Measurements from ENCODE around the gene HCFC1R1. TPM values are rescaled to one million over a fixed set of nuclear protein-coding genes. Genes with fewer than 3 reads are reported as not detected.

Gene HCFC1R1
- total RNA-seq, 1 donor from 2014 or later: 15.5 TPM

- FAIRE-seq: no peak
These were observed 16.4 kb downstream of the HCFC1R1 start for GRCh38 chr16:3007059-3007956.

DNA sequence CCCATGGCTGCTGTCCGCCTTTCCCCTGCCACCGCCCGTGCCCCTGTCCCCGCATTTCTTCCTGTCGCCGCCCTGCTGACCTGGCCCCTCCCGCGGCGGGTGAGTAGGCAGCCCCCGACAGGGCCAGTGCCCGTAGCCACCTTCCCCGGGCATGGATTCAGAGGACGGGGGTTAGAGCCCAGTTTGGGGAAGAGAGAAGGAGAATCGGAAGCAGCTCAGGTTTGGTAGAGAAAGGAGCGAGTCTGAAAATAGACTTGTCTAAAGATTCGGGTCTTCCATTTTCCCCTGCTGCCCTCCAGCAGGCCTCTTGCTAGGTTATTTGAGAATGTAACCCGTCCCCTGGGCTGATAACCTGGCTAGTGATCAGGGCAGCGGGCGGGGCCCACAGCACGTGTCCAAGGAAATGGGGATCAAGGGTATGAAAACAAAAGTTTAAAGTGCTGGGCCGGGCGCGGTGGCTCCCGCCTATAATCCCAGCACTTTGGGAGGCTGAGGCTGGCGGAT, 18.9 kb downstream of the HCFC1R1 start:
- DNase-seq (ENCODE audit: low spot score in 2 of 2) (no peak), FAIRE-seq (no peak)

More at GRCh38 chr16:3007059-3007956, 16.4 kb downstream of the HCFC1R1 start:
- no peak for DNase-seq (ENCODE audit: low spot score in 2 of 2)

DNA sequence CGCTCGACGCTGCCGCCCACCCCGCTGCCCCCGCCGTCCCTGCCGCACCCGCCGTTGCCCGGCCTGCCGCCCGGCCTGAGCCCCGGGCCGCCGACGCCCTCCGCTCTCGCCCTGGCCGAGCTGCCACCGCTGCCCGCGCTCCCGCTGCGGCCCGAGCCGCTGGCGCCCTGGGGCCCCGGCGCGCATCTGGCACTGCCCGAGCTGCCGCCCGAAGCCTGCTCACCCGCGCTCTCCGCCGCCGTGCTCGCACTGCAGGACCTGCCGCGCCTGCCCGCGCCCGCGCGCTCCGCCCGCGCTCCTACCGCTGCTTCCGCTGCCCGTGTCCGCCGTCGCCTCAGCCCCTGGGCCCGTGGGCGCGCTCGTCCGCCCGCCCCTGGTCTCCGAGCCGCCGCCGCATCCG, 19.4 kb downstream of the HCFC1R1 start:
- DNase-seq (ENCODE audit: low spot score in 2 of 2) (no peak), FAIRE-seq (no peak)

DNA sequence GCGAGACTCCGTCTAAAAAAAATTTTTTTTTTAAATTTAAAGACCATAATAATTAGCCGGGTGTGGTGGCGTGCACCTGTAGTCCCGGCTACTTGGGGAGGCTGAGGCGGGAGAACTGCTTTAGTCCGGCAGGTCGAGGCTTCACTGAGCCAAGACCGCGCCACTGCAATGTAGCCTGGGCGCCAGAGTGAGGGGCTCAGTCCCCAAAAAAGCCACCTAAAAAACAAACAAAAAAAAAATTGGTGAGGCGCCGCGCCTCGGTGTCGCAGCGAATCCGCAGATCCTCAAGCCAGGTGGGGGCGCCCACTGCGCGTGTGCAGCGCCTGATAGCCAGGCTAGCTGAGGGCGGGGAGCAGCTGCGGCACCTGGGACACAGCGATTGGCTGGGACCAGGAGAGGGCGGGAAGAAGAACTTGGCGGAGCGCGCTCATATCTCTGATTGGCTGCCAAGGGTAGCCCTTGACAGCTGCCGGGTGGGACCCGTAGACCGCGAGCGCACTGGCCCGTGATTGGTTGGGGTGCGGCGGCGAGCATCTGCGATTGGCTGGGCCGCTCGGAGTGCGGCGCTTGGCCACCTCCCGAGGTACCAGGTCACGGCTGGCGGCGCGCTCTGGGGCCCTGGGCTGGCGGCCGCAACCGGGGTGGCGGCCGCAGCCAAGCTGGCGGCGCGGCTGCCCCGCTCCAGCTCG, 20.0 kb downstream of the HCFC1R1 start:
- FAIRE-seq (peak; percentile 61), DNase-seq (ENCODE audit: low spot score in 2 of 2) (peak; percentile 97 to 100)

- DNase-seq (ENCODE audit: low spot score in 2 of 2) (no peak), FAIRE-seq (no peak)
These were observed 22.4 kb downstream of the HCFC1R1 start for GRCh38 chr16:3001316-3001715.

DNA sequence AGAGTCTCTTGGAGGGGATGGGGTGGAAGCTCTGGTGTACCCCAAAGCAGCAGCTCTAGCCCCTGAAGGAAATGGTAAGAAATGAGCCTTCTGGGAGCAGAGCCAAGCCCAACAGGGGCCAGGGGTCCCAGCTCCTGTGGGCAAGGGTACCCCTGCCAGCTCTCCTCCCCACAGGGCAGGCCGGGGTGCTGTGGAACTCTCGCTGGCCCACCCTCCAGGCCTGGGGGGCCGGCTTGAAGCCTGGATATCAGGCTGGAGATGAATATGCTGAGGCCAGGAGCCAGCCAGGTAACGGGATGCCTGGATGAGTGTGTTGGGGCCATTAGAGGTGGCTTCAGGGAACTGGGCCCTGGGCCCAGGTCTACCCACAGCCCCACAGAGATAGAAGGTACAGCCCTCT, 23.2 kb downstream of the HCFC1R1 start:
- FAIRE-seq (no peak), DNase-seq (ENCODE audit: low spot score in 2 of 2) (no peak)

- DNase-seq (ENCODE audit: low spot score in 2 of 2) (no peak), FAIRE-seq (no peak)
These were observed 23.8 kb downstream of the HCFC1R1 start for GRCh38 chr16:2999929-3000328.

DNA sequence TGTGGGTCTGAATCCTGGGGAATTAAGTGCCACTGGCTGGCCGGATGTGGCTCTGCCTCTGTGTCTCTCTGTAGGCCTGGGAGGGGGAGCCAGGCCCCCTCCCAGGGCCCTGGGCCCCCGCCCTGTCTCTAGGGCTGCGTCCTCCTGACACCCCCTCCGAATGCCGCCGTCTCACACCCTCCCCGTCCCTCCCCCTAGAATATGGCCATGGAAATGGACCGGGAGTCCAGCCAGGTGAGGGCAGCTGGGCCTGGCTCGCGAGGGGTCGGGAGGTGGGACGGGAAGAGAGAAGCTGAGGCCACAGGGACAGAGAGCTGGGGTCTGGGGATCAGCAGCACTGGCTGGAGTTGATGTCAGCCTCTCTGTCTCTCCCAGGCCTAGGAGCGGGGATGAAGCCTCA, 27.4 kb downstream of the HCFC1R1 start:
- FAIRE-seq: no peak
- DNase-seq (ENCODE audit: low spot score in 2 of 2): no peak

DNA sequence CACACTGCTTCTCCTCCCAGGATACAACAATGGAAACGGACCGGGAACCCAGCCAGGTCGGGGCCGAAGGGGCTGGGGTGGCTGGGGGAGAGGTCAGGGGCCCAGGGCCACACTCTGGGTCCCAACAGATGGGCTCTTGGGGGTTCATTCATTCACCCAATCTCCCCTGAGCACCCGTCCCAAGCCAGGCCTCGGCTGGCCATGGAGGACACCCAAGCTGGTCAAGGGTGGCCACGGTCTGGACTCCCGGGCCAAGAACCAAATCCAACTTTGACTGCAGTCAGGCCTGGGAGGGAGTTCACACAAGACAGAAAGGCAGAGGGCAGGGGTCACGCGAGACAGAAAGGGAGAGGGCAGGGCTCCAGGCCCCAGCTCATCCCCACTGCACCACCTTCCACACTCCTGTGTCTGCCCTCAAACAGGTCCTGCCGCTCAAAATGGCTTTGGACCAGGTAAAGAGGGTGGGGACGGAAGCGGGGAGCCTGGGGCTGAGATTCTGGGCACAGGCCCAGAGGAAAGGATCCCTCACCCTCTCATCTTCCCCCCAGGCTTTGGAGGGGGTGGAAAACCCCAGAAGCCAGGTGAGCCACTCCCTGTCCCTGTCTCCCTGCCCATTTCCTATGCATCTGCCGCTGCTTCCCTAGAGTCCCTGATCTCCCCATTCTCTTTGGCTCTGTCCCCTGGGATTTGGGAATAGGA, 31.2 kb downstream of the HCFC1R1 start:
- FAIRE-seq (no peak), DNase-seq (ENCODE audit: low spot score in 2 of 2) (no peak)

GRCh38 chr16:2991566-2992261, 32.0 kb downstream of the HCFC1R1 start:
- FAIRE-seq (no peak), DNase-seq (ENCODE audit: low spot score in 2 of 2) (no peak)

GRCh38 chr16:2990891-2991290, 32.9 kb downstream of the HCFC1R1 start:
- no peak for FAIRE-seq
- no peak for DNase-seq (ENCODE audit: low spot score in 2 of 2)

GRCh38 chr16:2988590-2989099, 35.1 kb downstream of the HCFC1R1 start:
- FAIRE-seq (no peak), DNase-seq (ENCODE audit: low spot score in 2 of 2) (no peak)

DNA sequence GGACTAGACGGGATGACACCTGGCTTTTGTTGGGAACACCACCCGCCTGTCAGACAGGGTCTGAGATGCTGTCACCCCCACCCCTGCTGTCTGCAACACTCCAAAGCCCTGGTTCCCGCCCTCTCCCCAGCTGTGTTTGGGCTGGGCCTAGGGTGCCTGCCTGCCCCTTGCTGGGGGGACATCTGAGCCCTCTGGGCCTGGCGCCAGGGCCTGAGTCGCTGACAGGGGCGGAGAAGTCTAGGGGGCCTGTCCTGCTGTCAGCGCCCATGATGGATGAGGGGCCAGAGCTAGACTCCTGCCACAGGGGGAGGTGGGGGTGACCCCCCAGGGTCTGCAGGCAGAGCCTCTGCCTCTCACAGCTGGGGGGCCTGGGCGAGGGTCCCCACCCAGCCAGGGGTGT, 35.9 kb downstream of the HCFC1R1 start:
- FAIRE-seq (no peak), DNase-seq (ENCODE audit: low spot score in 2 of 2) (no peak)

- DNase-seq (ENCODE audit: low spot score in 2 of 2) (no peak), FAIRE-seq (no peak)
These were observed 36.5 kb downstream of the HCFC1R1 start for GRCh38 chr16:2987286-2987685.

GRCh38 chr16:2986623-2987188, 37.0 kb downstream of the HCFC1R1 start:
- FAIRE-seq: no peak
- DNase-seq (ENCODE audit: low spot score in 2 of 2): no peak

GRCh38 chr16:2985893-2986355, 37.8 kb downstream of the HCFC1R1 start:
- FAIRE-seq (no peak), DNase-seq (ENCODE audit: low spot score in 2 of 2) (no peak)

- DNase-seq (ENCODE audit: low spot score in 2 of 2): no peak
- FAIRE-seq: no peak
These were observed 38.3 kb downstream of the HCFC1R1 start for GRCh38 chr16:2985462-2985861.

GRCh38 chr16:2983706-2984136, 40.0 kb downstream of the HCFC1R1 start:
- DNase-seq (ENCODE audit: low spot score in 2 of 2) (peak; percentile 88 to 96), FAIRE-seq (no peak)

GRCh38 chr16:2982402-2982801, 41.3 kb downstream of the HCFC1R1 start:
- FAIRE-seq (no peak), DNase-seq (ENCODE audit: low spot score in 2 of 2) (no peak)

- DNase-seq (ENCODE audit: low spot score in 2 of 2) (no peak), FAIRE-seq (no peak)
These were observed 41.9 kb downstream of the HCFC1R1 start for GRCh38 chr16:2981899-2982250.
